ENCODE results near the gene LY86.
"Not testable (repeated sequence)": the region's sequence is repeated elsewhere in the genome, so short reads cannot be mapped to it uniquely, and the experiment has no call there.

The LY86 gene

DNA sequence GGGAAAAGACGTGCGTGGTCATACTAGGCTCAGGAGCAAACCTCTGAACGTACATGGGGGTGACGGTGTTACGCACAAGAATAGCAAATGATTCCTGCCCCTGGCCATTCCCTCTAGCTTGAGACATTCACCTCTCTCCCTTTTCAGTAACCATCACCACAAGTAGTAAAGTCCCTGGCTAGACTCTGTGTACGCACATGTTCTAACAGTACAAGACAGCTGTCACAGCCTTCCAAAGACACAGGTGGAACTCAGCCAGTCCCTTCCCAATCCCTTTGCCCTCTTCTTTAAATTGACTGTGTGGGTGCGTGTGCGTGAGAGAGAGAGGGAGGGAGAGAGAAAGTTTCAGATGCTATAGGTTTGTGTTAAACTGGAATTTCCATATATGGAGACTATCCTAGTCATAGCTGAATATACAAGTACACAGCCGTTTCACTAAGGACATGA, 67.3 kb downstream of the LY86 start:
- DNase-seq: no peak

DNA sequence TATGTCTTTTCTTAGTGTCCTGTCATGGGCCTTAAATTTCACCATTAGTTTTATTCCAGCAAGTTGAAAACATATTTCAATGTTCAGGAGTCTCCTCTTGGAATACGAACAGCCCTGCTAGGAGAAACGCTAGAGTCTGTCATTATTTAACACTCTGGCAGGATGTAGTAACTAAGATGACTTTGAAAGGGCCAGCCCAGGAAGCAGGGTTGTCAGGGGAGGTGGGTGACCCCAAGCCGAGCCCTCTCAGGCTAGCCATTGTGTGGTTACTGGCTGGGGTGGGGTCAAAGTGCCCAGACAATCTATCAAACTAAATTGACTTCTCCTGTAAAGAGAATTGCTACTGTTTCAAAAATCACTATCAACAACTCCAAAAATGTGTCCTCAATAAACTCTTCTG, 67.8 kb downstream of the LY86 start:
- DNase-seq: no peak

DNA sequence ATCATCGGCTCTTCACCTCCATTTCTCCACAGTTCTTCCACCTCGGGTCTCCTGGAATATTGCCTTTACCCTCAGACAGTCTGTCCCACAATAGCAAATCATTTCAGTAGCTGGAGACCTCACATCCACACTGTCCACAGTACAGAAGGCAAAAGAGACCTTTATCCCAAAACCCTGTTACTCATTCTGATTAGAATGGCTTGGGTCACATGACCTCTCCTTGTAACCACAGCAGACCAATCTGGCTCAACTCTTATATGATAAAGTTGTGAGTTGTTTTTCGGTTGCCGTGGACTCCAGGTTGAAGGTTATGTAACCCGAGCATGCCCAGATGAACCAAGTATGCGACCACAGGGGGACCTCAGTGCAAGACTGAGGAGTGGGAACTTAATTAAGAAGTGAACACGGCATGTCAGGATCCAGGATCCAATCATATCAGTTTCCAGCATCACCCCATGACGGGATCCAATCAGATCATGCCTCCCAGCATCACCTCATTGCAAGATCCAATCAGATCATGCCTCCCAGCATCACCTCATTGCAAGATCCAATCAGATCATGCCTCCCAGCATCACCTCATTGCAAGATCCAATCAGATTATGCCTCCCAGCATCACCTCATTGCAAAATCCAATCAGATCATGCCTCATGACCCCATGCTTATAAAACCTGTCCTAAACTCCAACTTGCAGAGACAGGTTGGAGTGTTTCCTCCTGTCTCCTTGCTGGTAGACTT, 68.7 kb downstream of the LY86 start:
- no peak for DNase-seq

DNA sequence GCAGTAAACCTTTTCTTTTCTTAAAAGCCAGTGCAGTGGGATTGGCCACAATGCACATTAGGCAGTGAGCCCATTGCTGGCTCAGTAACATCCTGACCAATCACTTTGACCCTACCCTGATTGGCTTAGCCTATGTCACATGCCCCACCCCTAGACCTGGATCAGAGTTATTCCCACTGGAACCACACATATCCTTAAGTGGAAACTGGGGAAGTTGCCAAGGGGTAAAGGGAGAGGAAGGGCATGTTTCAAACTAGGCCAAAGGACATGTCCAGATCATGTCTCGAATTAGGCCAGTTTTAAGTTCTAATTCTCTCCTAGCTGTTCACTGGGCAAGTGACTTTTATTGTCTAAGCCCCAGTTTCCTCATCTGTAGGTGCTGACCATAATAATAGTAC, 69.3 kb downstream of the LY86 start:
- DNase-seq: no peak

DNA sequence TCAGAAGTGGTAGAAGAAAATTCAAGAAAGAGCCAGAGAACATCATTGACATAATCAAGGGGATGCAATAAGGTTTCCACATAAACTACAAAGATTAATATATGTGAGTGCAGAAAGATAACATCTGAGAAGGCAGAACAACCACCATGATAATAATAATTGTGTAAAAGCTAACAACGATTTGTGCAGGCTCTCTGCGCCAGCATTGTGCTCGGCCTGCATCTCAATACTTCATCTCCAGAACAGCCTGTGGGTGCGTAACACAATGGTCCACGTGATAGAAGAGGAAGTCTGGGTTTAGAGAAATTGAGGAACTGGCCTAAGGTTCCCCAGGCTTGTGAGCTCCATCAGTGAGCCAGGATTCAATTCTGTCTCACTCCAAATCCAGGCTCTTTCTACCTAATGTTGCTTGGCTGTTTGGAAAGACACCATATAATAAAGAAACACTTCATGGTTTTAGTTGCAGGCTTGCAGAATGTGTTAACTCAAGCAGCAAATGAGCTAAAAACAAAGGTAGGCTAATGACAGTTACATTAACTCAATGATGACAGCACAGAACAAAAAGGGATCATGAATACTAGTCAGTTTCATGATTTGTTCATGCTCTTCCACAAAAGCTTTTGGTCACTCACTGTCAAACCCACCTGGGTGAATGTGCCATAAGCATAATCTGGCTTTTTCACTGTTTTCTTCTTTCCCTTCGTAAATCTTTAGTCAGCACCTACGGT, 71.2 kb downstream of the LY86 start:
- DNase-seq: no peak

DNA sequence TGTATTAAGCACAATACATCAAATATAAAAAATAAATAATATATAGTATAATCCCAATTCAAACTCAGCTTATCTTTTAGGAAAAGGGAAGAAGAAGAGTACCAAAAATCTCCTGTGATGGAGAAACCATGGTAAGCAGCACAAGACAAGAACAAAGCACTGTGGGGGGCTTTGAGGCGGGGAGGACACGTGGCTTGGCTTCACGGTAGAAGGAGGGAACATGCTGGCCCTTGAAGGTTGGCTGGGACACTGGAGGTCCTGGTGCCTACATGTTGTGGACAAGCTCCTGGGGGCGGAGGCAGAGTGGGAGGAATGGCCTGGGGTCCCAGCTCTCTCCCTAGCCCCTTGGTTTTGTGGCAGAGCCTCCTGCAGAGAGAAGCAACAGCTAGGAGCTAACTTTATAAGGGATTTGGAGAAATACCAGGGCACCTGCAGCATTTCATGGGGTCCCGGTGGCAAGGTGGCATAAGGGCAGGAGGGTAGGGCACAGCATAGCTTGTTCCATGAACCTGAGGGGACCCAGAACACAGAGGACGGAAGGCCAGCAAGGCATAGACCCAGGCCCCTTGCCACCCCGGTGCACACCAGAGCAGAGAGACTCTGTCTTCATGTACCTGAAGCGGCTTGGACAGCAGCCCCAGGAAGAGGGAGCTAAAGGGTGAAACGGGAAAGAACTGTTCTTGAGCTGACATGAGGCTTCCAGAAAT, 72.0 kb downstream of the LY86 start:
- DNase-seq: no peak

DNA sequence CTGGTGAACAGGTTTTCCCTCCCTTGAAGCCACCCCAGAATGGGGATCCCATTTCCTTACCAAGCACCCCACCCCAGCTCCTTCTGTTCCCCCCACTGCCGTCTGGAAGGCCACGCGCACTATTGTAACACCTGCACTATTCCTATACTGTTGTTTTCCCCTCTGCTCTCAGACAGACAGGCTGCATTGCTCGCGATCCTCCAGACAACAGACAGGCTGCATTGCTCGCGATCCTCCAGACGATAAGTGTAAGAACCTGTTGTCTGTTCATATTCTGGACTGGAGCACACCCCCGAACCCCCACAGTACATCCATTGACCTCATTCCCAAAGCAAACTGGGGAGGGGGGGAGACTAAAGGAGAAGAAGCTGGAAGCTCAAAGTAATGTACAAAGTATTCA, 72.7 kb downstream of the LY86 start:
- no peak for DNase-seq

DNA sequence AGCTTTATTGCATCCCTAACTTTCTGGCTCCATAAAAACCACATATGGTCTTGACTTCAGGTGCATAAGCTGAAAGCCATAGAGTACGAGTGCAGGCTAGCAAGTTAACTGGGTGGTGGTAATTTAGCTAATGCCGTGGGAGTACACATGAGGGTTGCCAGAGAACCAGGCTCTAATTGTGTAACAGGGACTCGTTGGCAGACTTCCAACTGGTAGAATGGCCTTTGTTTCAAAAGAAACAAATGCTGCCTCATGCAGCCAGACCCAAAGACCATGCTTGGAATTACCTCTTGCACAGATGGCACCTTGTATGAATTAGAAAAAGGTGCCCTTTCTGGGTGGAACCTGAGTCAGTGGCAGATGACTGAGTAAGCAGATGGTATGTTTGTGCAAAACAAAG, 73.2 kb downstream of the LY86 start:
- no peak for DNase-seq

DNA sequence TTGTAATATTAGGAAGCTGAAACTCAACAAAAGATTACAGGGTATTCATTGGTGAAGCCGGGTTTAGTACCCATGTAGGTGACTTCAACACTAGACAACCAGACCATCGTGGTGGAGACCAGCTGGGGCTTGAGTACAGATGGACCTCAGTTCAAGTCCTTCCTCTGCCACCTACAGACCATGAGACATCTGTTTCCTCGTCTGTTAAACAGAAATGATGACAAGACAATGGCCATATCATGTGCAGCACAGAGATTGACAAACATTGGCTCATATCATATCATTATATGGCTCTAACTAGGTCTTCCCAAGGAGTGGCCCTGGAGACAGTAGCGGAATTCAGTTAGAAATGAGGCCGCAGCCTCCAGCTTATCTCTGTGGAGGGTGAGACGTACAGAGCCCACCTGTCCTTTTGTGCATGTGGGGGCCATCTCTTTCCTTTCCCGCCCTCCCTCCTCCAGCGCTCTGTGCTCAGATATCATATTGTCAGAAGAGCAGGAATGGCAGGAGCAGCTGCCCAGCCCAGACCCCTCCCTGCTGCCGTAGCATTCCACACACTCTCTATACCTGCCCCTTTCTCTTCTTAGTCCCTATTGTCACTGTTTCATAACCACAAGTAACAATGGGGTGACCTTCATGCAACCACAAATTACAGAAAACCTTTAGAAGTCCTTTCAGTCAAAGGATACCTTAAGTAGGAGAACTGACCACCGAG, 75.1 kb downstream of the LY86 start:
- DNase-seq: no peak

DNA sequence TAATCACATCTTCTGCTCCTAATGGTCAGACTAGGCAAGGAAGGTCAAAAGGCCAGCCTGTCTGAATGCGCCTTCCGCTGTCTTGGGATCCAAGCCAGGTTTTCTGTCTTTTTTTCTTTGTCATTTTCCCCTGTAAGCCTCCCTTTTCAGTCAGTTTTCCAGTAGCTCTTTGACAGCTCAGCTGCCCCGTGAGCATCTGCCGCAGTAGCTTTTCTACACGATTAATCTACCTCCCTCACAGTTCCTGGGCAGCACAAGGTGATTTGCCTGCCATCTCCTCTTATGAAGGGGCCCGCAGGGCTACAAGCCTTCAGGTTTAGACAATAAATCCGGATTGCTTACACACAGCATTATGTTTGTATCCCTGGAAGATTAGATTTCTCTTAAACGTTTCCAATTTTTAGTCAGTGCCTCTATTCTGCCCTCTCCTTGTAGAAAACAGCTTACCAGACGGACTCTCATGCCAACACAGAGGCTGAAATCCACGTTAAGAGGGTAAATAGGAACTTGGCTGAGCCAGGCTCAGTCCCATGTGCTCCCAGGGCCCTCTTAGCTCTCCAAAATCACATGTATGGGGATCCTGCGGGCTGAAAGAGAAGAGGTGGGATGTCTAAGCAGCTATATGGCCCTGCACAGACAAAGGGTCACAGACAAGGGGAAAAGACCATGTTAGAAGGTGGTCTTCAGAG, 77.2 kb downstream of the LY86 start:
- DNase-seq: no peak

DNA sequence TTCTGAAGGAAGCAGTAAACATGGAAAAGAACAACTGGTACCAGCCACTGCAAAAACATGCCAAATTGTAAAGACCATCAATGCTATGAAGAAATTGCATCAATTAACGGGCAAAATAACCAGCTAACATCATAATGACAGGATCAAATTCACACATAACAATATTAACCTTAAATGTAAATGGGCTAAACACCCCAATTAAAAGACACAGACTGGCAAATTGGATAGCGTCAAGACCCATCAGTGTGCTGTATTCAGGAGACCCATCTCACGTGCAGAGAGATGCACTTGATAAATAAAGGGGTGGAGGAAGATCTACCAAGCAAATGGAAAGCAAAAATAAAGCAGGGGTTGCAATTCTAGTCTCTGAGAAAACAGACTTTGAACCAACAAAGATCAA, 81.6 kb downstream of the LY86 start:
- DNase-seq: not testable (repeated sequence)

DNA sequence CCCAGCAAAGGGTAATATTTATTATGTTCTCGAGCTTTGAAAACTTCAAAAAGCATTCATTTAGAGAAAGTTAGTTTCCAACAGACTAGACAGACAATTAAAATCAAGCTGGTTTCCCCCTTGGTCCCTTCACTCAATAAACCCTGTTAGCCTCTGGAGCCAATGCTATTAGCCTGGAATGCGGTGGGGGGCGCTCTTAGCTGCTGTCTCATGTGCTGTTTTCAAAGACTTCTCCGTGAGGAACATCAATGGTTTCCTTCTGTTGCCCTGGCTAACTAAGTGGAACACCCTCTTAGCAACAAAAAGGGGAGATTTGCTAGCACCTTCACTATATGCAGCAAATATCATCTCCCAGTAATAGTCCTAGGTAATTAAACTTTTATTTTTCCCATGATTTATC, 86.4 kb downstream of the LY86 start:
- DNase-seq: no peak

DNA sequence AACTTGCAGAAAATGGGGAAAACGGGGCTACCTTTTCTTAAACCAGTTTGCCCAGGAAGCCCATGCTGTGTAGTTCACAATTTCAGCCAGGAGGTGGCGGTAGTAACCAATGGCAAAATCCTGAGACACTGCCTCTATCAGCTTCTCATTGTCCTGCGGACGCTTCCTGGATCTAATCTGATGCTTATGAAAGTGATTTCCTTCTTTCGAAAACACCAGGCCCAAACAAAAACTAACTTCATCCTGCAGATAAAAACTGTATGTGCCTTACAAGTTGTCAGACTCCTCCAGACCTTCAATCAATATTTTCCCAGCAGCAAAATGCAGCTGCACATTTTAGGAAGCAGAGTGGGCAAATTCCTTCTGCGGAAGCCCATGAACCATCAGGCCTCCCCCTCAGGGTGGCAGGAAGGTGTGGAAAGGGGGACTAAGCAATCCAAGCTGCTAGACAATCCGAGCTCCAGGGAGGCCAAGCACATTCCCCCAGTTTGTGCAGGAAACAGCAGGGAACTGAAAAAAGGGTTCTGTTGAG, 88.5 kb downstream of the LY86 start:
- DNase-seq: peak; percentile 73

DNA sequence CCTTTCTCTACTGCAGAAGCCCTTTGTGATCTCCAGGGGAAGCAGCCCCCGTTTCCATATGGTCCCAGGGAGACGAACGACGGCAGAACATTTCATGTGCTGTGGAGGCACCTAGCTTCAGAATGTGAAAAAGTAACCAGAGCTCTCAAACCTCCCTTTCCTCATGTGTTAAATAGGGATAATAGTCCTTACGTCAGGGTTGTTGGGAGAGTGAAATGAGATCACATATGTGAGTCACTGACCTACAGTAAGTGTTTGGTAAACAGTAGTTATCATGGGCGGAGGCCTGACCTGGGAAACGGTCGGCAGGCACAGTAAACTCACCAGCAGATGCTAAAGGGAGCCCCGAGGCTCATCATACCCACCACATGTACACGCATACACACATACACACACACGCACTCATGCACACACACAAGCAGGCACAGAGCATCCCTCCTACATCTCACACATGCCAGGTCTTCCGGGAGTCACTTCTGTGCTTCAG, 89.7 kb downstream of the LY86 start:
- DNase-seq: no peak

DNA sequence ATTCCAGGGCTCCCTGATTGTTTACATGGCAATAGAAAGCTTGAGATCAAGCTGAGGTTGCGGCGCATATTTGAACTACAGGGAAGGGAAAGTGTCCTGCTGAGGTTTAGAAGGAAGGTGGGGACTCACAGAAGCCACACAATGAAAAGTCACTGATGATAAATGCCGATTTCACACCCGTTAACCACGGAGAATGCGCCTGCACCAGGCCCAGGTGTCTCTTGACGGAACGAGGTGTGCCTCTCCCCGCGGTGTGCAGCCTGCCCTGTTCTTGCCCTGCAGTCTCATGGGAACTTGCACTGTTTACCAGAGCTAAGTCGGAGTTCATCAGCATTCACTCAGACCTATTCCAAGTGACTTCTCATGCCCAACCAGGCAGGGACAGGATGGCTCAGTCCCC, 90.3 kb downstream of the LY86 start:
- DNase-seq: no peak

DNA sequence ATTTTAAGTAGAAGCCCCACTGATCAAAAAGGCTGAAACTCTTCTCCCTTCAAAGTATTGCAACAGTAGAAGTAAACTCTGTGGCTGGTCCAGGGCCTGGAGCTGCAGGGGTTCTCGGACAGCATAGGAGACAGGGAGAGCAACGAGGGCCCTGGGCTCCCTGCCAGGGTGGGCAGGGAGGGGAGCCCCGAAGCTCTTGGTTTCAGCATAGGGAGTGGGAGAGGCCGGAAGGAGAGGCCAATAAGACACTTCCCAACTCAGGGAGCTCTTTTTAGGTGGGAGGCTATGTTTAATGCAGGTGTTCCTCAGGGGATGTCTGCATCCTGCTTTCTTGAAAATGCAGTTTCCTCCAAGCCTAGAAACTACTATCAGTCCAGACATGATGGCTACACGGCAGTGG, 91.1 kb downstream of the LY86 start:
- no peak for DNase-seq

DNA sequence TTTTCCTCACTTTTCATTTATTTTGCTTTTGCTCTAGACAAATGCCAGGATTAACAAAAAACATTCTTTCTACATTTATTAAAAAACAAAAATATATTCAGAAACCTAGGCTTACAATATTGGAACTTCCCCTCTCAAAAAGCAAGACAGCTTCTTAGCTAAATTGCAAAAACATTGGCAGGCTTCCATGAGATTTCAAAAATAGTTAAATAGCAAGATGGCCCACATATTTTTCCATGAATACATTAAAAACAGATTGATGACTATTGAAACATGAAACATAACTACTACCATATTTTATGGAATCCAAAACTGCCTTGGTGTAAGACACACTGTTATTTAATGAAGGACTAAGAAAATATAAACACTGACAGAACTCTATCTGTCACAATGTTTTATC, 92.0 kb downstream of the LY86 start:
- peak; percentile 63 for DNase-seq

DNA sequence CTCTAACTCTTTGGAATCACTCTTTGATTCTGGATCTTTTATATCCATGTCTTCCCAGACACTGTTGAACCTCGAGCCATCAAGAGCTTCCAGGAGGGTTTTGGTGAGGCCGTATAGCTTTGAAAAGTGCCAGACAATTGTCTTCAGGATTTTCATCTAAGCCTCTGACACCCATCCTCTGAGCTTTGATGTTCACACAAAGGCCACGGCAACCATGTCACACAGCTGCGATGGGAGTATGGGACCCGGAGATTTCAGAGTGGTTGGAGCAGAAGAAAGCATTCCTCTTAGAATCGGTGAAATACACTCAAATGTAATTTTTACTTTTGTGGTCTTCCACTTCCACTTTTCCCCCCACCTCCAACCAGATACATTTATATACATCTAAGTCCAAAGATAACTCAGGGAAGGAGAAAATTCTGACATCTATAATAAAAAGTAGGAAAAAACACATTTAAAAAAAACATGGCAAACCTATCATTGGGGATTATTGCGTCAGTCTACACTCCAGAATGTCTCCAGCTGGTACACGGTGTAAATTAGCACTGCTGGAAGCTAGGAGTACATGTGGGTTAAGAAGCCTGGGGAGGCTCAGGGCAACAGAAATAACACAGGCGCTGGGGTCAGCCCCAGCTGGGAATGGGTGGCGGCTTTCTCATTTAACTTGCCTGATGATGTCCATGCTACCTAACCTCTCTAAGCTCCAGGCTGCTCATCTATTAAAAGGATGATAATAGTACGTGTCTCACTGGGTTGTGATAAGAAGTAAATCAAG, 92.7 kb downstream of the LY86 start:
- DNase-seq: no peak

DNA sequence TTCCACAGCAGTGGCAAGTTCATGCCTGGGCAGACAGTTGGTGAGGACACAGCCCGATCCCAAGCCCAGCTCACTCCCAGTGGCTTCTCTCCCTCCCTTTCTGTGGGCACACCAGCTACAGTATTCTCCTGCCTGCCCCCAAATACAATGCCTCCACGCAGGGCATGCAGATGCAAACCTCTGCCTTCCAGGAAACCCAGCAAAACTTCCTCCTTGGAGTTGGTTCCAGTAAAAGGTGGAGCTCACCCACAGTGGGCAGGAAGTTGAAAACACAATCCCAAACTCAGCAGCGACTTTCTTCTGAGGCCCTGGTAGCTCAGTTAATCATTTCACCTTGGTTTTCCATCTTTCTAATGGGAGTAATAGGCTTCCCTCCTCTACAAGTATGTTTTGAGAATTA, 93.7 kb downstream of the LY86 start:
- no peak for DNase-seq

DNA sequence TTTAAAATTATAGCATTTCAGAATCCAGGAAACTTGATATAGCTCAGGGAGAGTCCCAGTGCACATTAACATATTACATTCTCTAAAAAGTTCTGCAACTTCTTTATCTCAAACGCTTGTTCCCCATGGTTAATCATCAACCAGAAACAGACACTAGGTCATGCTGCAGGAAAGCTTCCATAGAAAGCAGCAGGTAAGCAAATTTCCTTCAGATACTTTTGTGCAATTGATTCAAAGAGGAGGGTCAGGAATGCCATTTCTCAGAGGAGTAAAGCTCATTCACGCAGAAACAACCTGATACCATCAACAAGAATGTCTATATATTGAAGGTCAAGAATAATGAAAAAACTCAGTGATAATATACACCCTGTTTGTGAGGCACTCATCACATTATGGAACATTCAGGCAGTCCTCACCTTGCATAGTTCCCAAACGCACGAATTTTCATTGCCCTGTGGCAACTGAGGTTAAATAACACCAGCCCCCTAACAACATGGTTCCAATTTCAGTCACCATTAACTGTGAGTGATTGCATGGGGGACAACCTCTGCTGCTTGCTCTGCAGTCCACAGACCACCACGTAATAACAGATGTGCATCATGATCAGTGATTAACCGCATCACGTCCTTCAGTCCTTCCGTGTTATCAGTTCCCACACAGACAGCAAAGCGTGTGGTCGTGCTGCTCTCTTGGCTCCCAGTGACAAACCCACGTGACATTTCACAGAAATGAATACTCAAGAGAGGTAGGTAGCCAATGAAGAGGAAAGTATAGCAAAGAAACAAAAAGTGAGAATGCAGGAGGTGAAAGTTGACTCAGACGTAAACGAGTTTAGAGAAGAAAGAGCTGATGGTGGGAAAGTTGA, 95.7 kb downstream of the LY86 start:
- DNase-seq: no peak
